Measurements from ENCODE around the gene ZNF91. TPM values are rescaled to one million over a fixed set of nuclear protein-coding genes. Genes with fewer than 3 reads are reported as not detected.

ZNF91 gene
- total and polyA plus RNA-seq, 2 of the 4 experiments (the other 2 are of a cell fraction): 7.9 to 17.0 TPM

DNA sequence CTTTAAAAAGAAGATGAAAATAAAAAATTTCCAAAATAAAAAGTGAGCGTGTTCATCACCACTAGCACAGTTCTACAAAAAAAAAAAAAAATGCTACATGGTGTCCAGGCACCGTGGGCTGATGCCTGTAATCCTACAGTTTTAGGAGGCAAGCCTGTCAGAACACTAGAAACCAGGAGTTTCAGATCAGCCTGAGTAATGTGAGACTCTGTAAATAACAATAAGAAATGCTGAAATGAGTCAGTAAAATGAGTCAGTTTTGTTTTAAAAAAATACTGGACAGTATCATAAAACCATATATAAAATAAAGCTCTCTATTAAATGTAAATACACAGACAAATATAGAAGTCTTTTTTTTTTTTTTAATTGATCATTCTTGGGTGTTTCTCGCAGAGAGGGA lies 30.0 kb downstream of the ZNF91 start:
- H4K5ac ChIP-seq (ENCODE audit: low read depth, low read length): no peak overlapping the region
- no TSS peak for BruUV-seq (replicated peaks)
- H2BK120ac ChIP-seq (ENCODE audit: low read depth, low read length): no peak overlapping the region
- H3K14ac ChIP-seq (replicated peaks; ENCODE audit: low read depth, low read length): no peak overlapping the region
- H4K20me1 ChIP-seq (ENCODE audit: insufficient read depth, low read length): no peaks in the 10 kb centered on the region
- H3K23ac ChIP-seq (ENCODE audit: low read depth, low read length): no peak overlapping the region
- H2AK9ac ChIP-seq (replicated peaks; ENCODE audit: low read depth, low read length, poor library complexity): no peak overlapping the region
- H3K4me1 ChIP-seq (ENCODE audit: control insufficient read depth, insufficient read depth, low read length): no peaks in the 10 kb centered on the region
- POLR2A ChIA-PET (ENCODE audit: unreplicated experiment): no interaction called here
- H3K27me3 ChIP-seq (ENCODE audit: control insufficient read depth, insufficient read depth, low read length): no peaks in the 10 kb centered on the region
- H3K36me3 ChIP-seq (ENCODE audit: control insufficient read depth, insufficient read depth, low read length): peaks cover 32% of the 10 kb centered on the region
- DNase-seq (no peak), ATAC-seq (ENCODE audit: low read depth) (no peak)
- H3K9ac ChIP-seq (ENCODE audit: low read depth, low read length): no peak overlapping the region
- dilution Hi-C loops (cut with HindIII; ENCODE audit: low sequenced_read_pairs, unreplicated experiment) (no loop called here), in situ Hi-C loops (cut with MboI; ENCODE audit: low sequenced_read_pairs) (loop anchor here (25.0 kb wide), 1 partner anchor 772 kb away; no protein-coding TSS in a partner anchor), intact Hi-C loops (cut with micrococcal nuclease) (no loop called here)
- peaks cover 56% of the 10 kb centered on the region for H3K9me3 ChIP-seq (ENCODE audit: control insufficient read depth, insufficient read depth, low read length)
- no peak overlapping the region for H3K4me3 ChIP-seq (ENCODE audit: insufficient read depth, low read depth, low read length)
- H4K8ac ChIP-seq (ENCODE audit: low read depth in 2 of 2, low read length in 2 of 2): no peak overlapping the region
- no peak overlapping the region for H2AK5ac ChIP-seq (ENCODE audit: low read depth, low read length)
- H2AFZ ChIP-seq (replicated peaks; ENCODE audit: low read length, poor library complexity): no peak overlapping the region
- H3K79me1 ChIP-seq (ENCODE audit: low read depth in 1 of 2, low read length in 2 of 2): no peaks in the 10 kb centered on the region; a peak in 2 of 4 replicates
- H3K4ac ChIP-seq (ENCODE audit: low read depth, low read length): no peak overlapping the region
- H2BK15ac ChIP-seq (ENCODE audit: low read depth, low read length): no peak overlapping the region
- H3K27ac ChIP-seq (ENCODE audit: insufficient read depth, low read length): no peak overlapping the region
- no peak overlapping the region for H3K18ac ChIP-seq (ENCODE audit: low read depth, low read length)
- CTCF ChIA-PET: no interaction called here
- no CpG with 5 or more reads among the region's 3 CpGs for WGBS, 2 experiments (ENCODE audit: extremely low coverage in 2 of 2, insufficient read length in 1 of 2)
- no peak for TF ChIP-seq FOS (IDR thresholded peaks at IDR 0.05; ENCODE audit: low read depth, low read length)
- TF ChIP-seq MAFK (IDR thresholded peaks at IDR 0.05; ENCODE audit: low read depth, low read length): no peak
- no peak for TF ChIP-seq POLR2A (IDR thresholded peaks at IDR 0.05; ENCODE audit: low read depth, low read length)
- no peak for TF ChIP-seq SMC3 (IDR thresholded peaks at IDR 0.05; ENCODE audit: low read depth, low read length)
- TF ChIP-seq RCOR1 (IDR thresholded peaks at IDR 0.05; ENCODE audit: insufficient replicate concordance, low read length): no peak
- no peak for TF ChIP-seq CTCF (conservative IDR thresholded peaks at IDR 0.05; ENCODE audit: low read depth, low read length)
- no peak for TF ChIP-seq MXI1 (IDR thresholded peaks at IDR 0.05; ENCODE audit: borderline replicate concordance, low read depth, low read length)
- TF ChIP-seq NFE2L2 (IDR thresholded peaks at IDR 0.05; ENCODE audit: low read depth, low read length): no peak
- TF ChIP-seq MAZ (IDR thresholded peaks at IDR 0.05; ENCODE audit: borderline replicate concordance, low read depth, low read length): no peak
- TF ChIP-seq RFX5 (IDR thresholded peaks at IDR 0.05; ENCODE audit: low read depth, low read length): no peak
- H4K91ac ChIP-seq (ENCODE audit: insufficient read depth, low read depth, low read length): no peak overlapping the region
- no peak overlapping the region for H3K4me2 ChIP-seq (ENCODE audit: low read depth, low read length)
- H3K56ac ChIP-seq (ENCODE audit: extremely low read depth, insufficient read depth, low read length): no peak overlapping the region
- no peak overlapping the region for H2BK20ac ChIP-seq (ENCODE audit: low read depth, low read length)
- no peak overlapping the region for H2BK5ac ChIP-seq (ENCODE audit: low read depth, low read length, poor library complexity, severe bottlenecking)
- H3K9me1 ChIP-seq (ENCODE audit: insufficient read depth, low read length): no peaks in the 10 kb centered on the region
